ENCODE data around the gene FCHSD2.

The FCHSD2 gene

DNA sequence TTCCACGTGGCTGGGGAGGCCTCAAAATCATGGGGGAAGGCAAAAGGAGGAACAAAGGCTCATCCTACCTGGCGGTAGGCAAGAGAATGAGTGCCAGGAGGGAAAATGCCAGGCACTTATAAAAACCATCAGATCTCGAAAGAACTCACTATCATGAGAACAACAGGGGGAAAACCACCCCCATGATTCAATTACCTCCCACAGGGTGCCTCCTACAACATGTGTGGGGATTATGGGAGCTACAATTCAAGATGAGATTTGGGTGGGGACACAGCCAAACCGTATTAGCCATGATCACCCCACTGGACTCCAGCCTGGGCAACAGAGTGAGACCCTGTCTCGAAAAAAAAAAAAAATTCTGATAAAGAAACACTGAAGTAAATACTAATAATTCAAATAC, 87.1 kb downstream of the FCHSD2 start:
- Histone ChIP-seq H3K4me3 (ENCODE audit: low read depth in 1 of 2, low read length in 2 of 2) (no peak overlapping the region), H3K27me3 (ENCODE audit: insufficient read depth, low read length, poor library complexity) (no peaks in the 10 kb centered on the region), H3K9me3 (ENCODE audit: insufficient read depth, low read length, severe bottlenecking) (no peaks in the 10 kb centered on the region), H4K20me1 (ENCODE audit: insufficient read depth, low read length) (no peaks in the 10 kb centered on the region; the same call in 1 of the 2 replicates), H3K9ac (ENCODE audit: low read depth, low read length) (no peak overlapping the region), H3K36me3 (ENCODE audit: insufficient read depth, low read length) (no peaks in the 10 kb centered on the region), H3K4me2 (ENCODE audit: insufficient read depth, low read length) (no peak overlapping the region), H2AFZ (ENCODE audit: low read depth, low read length) (no peak overlapping the region), H3K79me2 (ENCODE audit: insufficient read depth, low read length) (peaks cover 26% of the 10 kb centered on the region), H3K4me1 (ENCODE audit: insufficient read depth, low read length) (no peaks in the 10 kb centered on the region), H3K27ac (ENCODE audit: low read length) (no peak overlapping the region)
- ATAC-seq (ENCODE audit: insufficient read depth, low read depth): no peak
- TF ChIP-seq CTCF (IDR thresholded peaks at IDR 0.05; ENCODE audit: borderline replicate concordance, extremely low read depth, low read length, poor library complexity, severe bottlenecking) (no peak), EZH2 (IDR thresholded peaks at IDR 0.05; ENCODE audit: borderline replicate concordance, low read depth, low read length, severe bottlenecking) (no peak)
- DNase-seq: no peak

DNA sequence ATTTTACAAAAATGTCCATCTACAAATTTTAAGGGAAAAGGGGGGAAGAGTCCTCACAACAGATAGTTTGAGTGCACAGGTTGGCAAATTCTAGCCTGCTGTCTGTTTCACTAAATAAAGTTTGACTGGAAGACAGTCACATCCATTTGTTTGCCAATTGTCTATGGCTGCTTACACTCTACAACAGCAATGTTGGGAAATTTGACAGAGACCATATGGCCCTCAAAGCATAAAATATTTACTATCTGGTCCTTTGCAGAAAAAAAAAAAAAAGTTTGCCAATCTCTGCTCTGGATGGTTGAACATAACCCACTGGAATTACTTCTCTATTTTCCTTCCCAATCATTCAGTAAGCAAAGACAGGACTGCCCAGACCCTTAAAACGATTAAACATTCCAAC, 88.2 kb downstream of the FCHSD2 start:
- no peak for DNase-seq
- no peak for ATAC-seq (ENCODE audit: insufficient read depth, low read depth)
- H3K27me3 ChIP-seq (ENCODE audit: insufficient read depth, low read length, poor library complexity): no peaks in the 10 kb centered on the region
- H4K20me1 ChIP-seq (ENCODE audit: insufficient read depth, low read length): no peaks in the 10 kb centered on the region; the same call in 1 of the 2 replicates
- H2AFZ ChIP-seq (ENCODE audit: low read depth, low read length): no peak overlapping the region
- H3K79me2 ChIP-seq (ENCODE audit: insufficient read depth, low read length): peaks cover 21% of the 10 kb centered on the region
- H3K9ac ChIP-seq (ENCODE audit: low read depth, low read length): no peak overlapping the region
- no peak overlapping the region for H3K4me3 ChIP-seq (ENCODE audit: low read depth in 1 of 2, low read length in 2 of 2)
- H3K36me3 ChIP-seq (ENCODE audit: insufficient read depth, low read length): no peaks in the 10 kb centered on the region
- H3K4me2 ChIP-seq (ENCODE audit: insufficient read depth, low read length): no peak overlapping the region
- H3K27ac ChIP-seq (ENCODE audit: low read length): no peak overlapping the region
- no peaks in the 10 kb centered on the region for H3K9me3 ChIP-seq (ENCODE audit: insufficient read depth, low read length, severe bottlenecking)
- TF ChIP-seq CTCF (IDR thresholded peaks at IDR 0.05; ENCODE audit: borderline replicate concordance, extremely low read depth, low read length, poor library complexity, severe bottlenecking): no peak
- TF ChIP-seq EZH2 (IDR thresholded peaks at IDR 0.05; ENCODE audit: borderline replicate concordance, low read depth, low read length, severe bottlenecking): no peak
- no peaks in the 10 kb centered on the region for H3K4me1 ChIP-seq (ENCODE audit: insufficient read depth, low read length)

- Histone ChIP-seq H3K36me3 (ENCODE audit: insufficient read depth, low read length) (no peaks in the 10 kb centered on the region; the same call in 1 of the 2 replicates), H3K27me3 (ENCODE audit: insufficient read depth, low read length, poor library complexity) (no peaks in the 10 kb centered on the region), H4K20me1 (ENCODE audit: insufficient read depth, low read length) (0 out of 2 replicates have a peak, but pooled peaks cover 3% of the 10 kb centered on the region), H3K9me3 (ENCODE audit: insufficient read depth, low read length, severe bottlenecking) (no peaks in the 10 kb centered on the region), H3K4me2 (ENCODE audit: insufficient read depth, low read length) (no peak overlapping the region), H3K4me1 (ENCODE audit: insufficient read depth, low read length) (no peaks in the 10 kb centered on the region; the same call in 1 of the 2 replicates), H2AFZ (ENCODE audit: low read depth, low read length) (no peak overlapping the region), H3K79me2 (ENCODE audit: insufficient read depth, low read length) (peaks cover 18% of the 10 kb centered on the region; the same call in 1 of the 2 replicates), H3K27ac (ENCODE audit: low read length) (no peak overlapping the region), H3K4me3 (ENCODE audit: low read depth in 1 of 2, low read length in 2 of 2) (no peak overlapping the region), H3K9ac (ENCODE audit: low read depth, low read length) (no peak overlapping the region)
- no peak for ATAC-seq (ENCODE audit: insufficient read depth, low read depth)
- no peak for TF ChIP-seq EZH2 (IDR thresholded peaks at IDR 0.05; ENCODE audit: borderline replicate concordance, low read depth, low read length, severe bottlenecking)
- TF ChIP-seq CTCF (IDR thresholded peaks at IDR 0.05; ENCODE audit: borderline replicate concordance, extremely low read depth, low read length, poor library complexity, severe bottlenecking): no peak
- no peak for DNase-seq
These were observed 93.7 kb downstream of the FCHSD2 start for GRCh38 chr11:73048446-73048845.

Data from DND-41 (cell line).